Right lobe of liver (tissue), 6 donors: ENCODE results near the gene GALNT3. TPM values are rescaled to one million over a fixed set of nuclear protein-coding genes. Genes with fewer than 3 reads are reported as not detected.

Experiments used
- ATAC-seq, 4 donors: fragments of 200-7000 bp; cut with Tn5 transposase; one replicate each; pipeline ENCODE4 v1.9.1; 2020; ENCODE audit warnings: mild to moderate bottlenecking in 4 of 4, moderate library complexity in 4 of 4
- DNase-seq, 3 donors: peaks; one replicate each; pipeline ENCODE4 v3.0.0-alpha.2; 2020
- H3K27ac ChIP-seq, 3 donors: fragments of 200-600 bp; one replicate each; pipeline ENCODE4 v1.8.0; 2022
- H3K27me3 ChIP-seq, 2 donors: fragments of 200-600 bp; one replicate each; pipeline ENCODE4 v1.8.0; 2022
- H3K36me3 ChIP-seq, 4 donors: fragments of 200-600 bp; sonication (generic) in 1 of 4; one replicate each; pipeline versions ENCODE4 v1.5.1 to v1.8.0; 2017 to 2022; ENCODE audit warnings: control low read depth in 1 of 4
- H3K4me1 ChIP-seq, 4 donors: fragments of 200-600 bp; sonication (generic) in 1 of 4; one replicate each; pipeline versions ENCODE4 v1.5.1 to v1.8.0; 2017 to 2022; ENCODE audit warnings: control low read depth in 1 of 4
- H3K4me3 ChIP-seq, 3 donors: fragments of 200-600 bp; one replicate each; pipeline ENCODE4 v1.8.0; 2022
- H3K9me3 ChIP-seq, 4 donors: fragments of 200-600 bp; sonication (generic) in 1 of 4; one replicate each; pipeline versions ENCODE4 v1.5.1 to v1.8.0; 2017 to 2022; ENCODE audit warnings: control low read depth in 1 of 4
- POLR2A ChIP-seq: fragments of 450-650 bp; IDR thresholded peaks from one replicate; pipeline ENCODE4 v1.6.1; 2017; ENCODE audit warnings: antibody characterized with exemption, mild to moderate bottlenecking
- WGBS: methylation state at CpG from one replicate; pipeline ENCODE4 v1.1.6; 2018; ENCODE audit warnings: low coverage, low lambda C conversion rate; ENCODE audit not compliant: insufficient coverage; ENCODE audit errors: missing lambda C conversion rate; 5-methylcytosine and 5-hydroxymethylcytosine counted together
- intact Hi-C, 2 donors: fragments of 100-400 bp; cut with DNase I; formaldehyde crosslinking; loops; one replicate each; pipeline versions ENCODE4 v1.11.2 to v1.14.1; 2022
- total RNA-seq, 6 experiments: library from RNA; depleted of rRNA in 2 of 6; stranded (reverse); fragments of >200 nt in 2 of 6; fragmentation: NEBNext Ultra II Directional in 3 of 6; extraction: Animal tissue kit (Norgen Biotek cat#: 25700) in 3 of 6; gene quantifications; one replicate each; pipeline versions ENCODE4 v1.1.0 to v1.2.4, GENCODE V29; 2016 to 2023
- TF ChIP-seq, protein P1 (sequence below), 4 donors: fragments of 200-600 bp in 3 of 4; fragments of 450-650 bp in 1 of 4; IDR thresholded peaks; one replicate each; pipeline versions ENCODE4 v1.5.1 to v1.8.0; 2016 to 2022; ENCODE audit warnings: antibody characterized with exemption in 4 of 4, mild to moderate bottlenecking in 2 of 4
- donor health status: DM: no; HTN: yes; CAD: no.
- donor health status: DM: no; HTN: no; CAD: no.
- donor health status: DM: no; HTN: no; CAD: no.
- donor health status: DM: no; HTN: yes; CAD: no.
- donor health status: DM: no; HTN: yes; CAD: no.

The GALNT3 gene
- total RNA-seq, 6 experiments from 2014 or later: 0.31 to 1.6 (median 0.80) TPM

DNA sequence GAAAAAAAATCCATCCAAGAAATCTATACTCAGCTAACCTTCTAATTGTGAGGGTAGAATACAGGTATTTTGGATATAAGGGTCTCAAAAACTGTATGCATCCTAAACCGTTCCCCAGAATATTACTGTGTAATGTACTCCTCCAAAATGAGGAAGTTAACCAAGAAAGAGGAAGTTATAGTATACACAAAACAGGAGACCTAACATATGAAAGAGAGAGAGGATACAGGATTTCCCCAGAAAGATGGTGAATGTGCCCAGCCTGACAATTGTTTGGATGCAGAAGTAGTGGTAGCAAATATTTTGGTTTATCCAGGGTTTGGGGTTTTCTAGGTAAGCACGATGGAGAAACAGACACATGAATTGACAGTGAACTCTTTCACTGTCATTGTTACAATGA lies 50.6 kb downstream of the GALNT3 start:
- WGBS: 40% methylated on average over 2 of the region's 2 CpGs
- ATAC-seq (no peak), DNase-seq (no peak)
- H3K27ac ChIP-seq: no peak overlapping the region
- TF ChIP-seq, protein P1, sequence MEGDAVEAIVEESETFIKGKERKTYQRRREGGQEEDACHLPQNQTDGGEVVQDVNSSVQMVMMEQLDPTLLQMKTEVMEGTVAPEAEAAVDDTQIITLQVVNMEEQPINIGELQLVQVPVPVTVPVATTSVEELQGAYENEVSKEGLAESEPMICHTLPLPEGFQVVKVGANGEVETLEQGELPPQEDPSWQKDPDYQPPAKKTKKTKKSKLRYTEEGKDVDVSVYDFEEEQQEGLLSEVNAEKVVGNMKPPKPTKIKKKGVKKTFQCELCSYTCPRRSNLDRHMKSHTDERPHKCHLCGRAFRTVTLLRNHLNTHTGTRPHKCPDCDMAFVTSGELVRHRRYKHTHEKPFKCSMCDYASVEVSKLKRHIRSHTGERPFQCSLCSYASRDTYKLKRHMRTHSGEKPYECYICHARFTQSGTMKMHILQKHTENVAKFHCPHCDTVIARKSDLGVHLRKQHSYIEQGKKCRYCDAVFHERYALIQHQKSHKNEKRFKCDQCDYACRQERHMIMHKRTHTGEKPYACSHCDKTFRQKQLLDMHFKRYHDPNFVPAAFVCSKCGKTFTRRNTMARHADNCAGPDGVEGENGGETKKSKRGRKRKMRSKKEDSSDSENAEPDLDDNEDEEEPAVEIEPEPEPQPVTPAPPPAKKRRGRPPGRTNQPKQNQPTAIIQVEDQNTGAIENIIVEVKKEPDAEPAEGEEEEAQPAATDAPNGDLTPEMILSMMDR (IDR thresholded peaks at IDR 0.05): no peak
- TF ChIP-seq POLR2A: no peak
- no peaks in the 10 kb centered on the region for H3K9me3 ChIP-seq
- H3K4me1 ChIP-seq: no peaks in the 10 kb centered on the region
- H3K4me3 ChIP-seq: no peak overlapping the region
- intact Hi-C loops: no loop called here
- no peaks in the 10 kb centered on the region for H3K27me3 ChIP-seq
- no peaks in the 10 kb centered on the region for H3K36me3 ChIP-seq

DNA sequence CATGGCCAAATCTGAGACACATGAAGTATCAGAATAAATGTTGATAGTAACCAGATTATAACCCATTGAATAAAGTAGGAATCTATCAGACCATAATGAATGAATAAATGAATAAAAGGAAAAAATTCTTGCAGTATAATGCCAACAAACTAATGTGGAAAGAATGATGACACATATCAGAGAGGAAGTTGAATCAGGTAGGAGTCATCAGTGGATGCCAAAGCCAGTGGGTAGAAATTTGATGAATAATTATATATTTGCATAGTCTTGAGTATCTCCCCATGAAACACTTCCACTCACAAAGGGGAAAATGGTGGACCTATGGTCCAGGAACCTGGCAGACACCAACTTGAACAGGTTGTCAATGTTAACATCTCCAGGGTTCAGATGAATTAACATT lies 68.6 kb downstream of the GALNT3 start:
- Histone ChIP-seq H3K36me3 (no peaks in the 10 kb centered on the region), H3K27me3 (no peaks in the 10 kb centered on the region), H3K4me3 (no peak overlapping the region), H3K4me1 (no peaks in the 10 kb centered on the region), H3K27ac (no peak overlapping the region), H3K9me3 (no peaks in the 10 kb centered on the region)
- DNase-seq (no peak), ATAC-seq (no peak)
- no peak for TF ChIP-seq POLR2A
- intact Hi-C loops: no loop called here

DNA sequence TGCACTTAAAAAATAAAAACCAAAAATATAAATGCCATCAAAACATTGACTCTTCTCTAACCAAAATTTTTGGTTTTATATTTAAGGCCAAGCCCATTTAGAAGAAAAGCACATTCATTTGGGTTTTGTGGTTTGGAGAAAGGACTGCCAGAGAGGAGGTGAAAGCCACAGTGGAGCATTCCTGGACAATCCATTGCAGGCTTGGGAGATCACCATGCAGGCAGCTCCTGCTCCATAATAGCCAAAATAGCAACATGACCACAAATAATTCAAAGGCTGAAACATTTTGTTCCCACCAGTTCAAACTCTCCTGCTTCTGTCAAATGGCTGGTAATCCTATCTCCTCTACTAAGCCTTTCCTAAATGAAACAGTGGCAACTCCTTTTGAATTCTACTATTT lies 73.5 kb downstream of the GALNT3 start:
- Histone ChIP-seq H3K27me3 (no peaks in the 10 kb centered on the region), H3K9me3 (no peaks in the 10 kb centered on the region), H3K4me3 (no peak overlapping the region), H3K36me3 (no peaks in the 10 kb centered on the region), H3K4me1 (no peaks in the 10 kb centered on the region), H3K27ac (no peak overlapping the region)
- TF ChIP-seq, protein P1 (IDR thresholded peaks at IDR 0.05): no peak
- TF ChIP-seq POLR2A: no peak
- no peak for DNase-seq
- intact Hi-C loops: no loop called here
- ATAC-seq: no peak

DNA sequence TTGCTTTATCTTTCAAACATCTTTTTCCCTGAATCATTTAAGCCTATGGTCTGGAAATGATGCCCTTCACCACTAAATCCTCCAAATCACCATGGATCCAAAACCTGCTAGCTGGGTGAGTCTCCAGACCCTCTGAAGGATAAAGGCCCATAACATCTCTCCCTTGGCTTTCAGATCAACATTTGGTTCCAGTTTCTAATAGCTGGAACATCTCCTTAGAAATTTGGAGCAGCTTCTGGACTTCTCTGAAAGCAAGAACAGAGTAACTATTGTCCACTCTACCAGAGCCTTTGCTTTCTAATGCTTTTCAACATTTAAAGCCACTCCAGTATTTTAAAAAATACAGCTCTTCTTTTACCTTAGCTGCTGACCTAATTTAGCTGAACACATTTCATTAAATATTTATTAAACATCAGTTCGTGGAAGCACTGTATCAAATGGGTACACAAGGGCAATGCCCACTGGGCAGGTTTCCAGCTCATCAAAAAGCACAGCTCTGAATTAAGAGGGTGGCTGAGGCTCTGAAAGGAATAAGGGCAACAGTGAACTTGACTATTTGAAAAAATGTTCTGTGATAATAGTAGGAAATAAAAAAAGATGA lies 75.3 kb downstream of the GALNT3 start:
- TF ChIP-seq, protein P1 (IDR thresholded peaks at IDR 0.05): no peak
- TF ChIP-seq POLR2A: no peak
- no peak overlapping the region for H3K27ac ChIP-seq
- DNase-seq (no peak), ATAC-seq (no peak)
- intact Hi-C loops: no loop called here
- no peaks in the 10 kb centered on the region for H3K27me3 ChIP-seq
- WGBS: 9% methylated on average over 1 of the region's 1 CpG
- no peaks in the 10 kb centered on the region for H3K4me1 ChIP-seq
- no peaks in the 10 kb centered on the region for H3K36me3 ChIP-seq
- H3K9me3 ChIP-seq: no peaks in the 10 kb centered on the region
- H3K4me3 ChIP-seq: no peak overlapping the region

DNA sequence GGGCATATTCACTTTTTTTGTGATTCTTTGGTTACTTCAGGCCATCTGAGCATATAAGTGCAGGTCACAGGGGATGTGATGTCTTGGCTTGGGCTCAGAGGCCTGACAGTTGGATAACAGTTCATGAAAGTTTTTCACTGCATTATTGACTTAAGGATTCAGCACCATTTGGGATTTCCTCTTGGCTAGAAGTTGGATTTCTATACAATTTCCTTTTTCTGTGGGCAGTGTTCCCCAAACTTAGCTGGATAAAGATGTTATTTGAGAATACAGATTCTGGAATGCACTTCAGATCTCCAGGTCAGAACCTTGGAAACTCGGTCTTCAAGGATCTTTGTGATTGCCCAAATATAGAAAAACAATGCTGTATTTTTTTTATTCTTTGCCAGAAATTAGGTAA lies 78.0 kb downstream of the GALNT3 start:
- intact Hi-C loops: no loop called here
- H3K4me3 ChIP-seq: no peak overlapping the region
- no peaks in the 10 kb centered on the region for H3K36me3 ChIP-seq
- ATAC-seq: no peak
- H3K27me3 ChIP-seq: no peaks in the 10 kb centered on the region
- no peaks in the 10 kb centered on the region for H3K9me3 ChIP-seq
- no peak for DNase-seq
- H3K27ac ChIP-seq: no peak overlapping the region
- no peaks in the 10 kb centered on the region for H3K4me1 ChIP-seq
- TF ChIP-seq, protein P1 (IDR thresholded peaks at IDR 0.05): no peak
- no peak for TF ChIP-seq POLR2A
- WGBS: 65% methylated on average over 1 of the region's 1 CpG
